HG03175 (cell line): Measurements from ENCODE around the gene ART3.
A peak's percentile ranks its signal among the peaks of the same experiment; 100 is the strongest.
"Not testable (repeated sequence)": the region's sequence is repeated elsewhere in the genome, so short reads cannot be mapped to it uniquely, and the experiment has no call there.

ENCODE experiments used
- ATAC-seq: cut with Tn5 transposase; IDR thresholded peaks from one replicate; pipeline ENCODE4 v1.9.1; 2021; ENCODE audit warnings: mild to moderate bottlenecking, moderate library complexity; ENCODE audit not compliant: unreplicated experiment

ART3 gene, protein sequence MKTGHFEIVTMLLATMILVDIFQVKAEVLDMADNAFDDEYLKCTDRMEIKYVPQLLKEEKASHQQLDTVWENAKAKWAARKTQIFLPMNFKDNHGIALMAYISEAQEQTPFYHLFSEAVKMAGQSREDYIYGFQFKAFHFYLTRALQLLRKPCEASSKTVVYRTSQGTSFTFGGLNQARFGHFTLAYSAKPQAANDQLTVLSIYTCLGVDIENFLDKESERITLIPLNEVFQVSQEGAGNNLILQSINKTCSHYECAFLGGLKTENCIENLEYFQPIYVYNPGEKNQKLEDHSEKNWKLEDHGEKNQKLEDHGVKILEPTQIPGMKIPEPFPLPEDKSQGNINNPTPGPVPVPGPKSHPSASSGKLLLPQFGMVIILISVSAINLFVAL

DNA sequence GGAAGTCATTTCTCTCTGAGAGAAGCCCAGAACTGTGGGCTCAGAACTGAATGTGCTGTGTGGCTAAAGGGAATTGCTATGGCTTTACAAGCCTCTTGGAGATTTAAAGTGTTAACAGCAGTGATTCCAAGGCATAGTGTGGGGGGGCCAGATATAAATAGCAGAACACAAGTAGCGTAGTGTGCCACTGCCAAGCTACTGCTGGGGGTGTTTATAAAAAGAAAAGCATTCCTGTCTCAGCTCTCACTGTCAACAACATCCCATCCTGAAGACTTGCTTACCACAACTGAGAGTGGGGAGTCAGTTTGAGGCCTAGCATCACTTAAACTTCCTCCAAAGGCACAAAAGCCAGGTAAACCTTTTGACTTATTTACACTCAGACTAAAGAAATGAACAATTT lies at the start of gene ART3:
TSS of gene ART3 (plus strand) at position 242 of the 400 bp plus-strand sequence. CDS start 1,181 bp downstream, outside the sequence.
- ATAC-seq: no peak

DNA sequence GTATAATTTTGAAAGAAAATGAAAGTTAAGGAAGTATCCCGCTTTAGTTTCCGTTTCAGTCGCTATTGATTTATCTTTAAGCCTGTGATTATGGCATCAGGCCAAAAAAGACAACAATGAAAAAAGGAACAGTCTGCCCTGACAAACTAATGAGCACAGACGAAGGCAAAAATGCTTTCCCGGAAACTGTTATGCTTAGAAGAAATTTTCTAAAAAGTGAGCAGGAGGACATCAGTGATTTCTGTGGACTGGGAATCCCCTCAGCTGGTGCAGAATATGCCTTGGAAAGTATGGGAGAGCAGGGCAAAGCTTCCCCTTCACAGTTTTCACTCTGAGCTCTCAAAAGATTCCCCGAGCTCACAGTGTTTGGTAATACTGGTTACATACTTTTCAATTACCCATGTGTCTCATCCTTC lies 46.2 kb upstream of the ART3 start:
- ATAC-seq: no peak

DNA sequence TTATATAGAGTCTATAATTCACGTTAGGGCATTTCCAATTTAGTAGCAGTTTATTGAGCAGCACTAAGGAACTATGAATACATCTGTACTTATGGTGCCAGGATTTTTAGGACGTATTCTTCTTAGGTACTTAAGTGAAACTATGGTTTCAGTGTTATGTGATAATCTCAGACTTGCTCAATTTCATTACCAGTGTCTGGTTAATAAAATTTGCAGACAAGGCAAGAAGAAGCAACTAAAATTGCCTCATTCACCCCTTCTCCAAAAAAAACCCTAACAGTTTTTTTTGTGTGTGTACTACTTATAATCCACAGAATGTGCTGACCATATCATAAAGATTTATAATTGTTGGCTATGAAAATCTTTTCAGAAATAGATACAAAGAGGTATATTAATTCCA lies 45.2 kb upstream of the ART3 start:
- ATAC-seq: no peak

DNA sequence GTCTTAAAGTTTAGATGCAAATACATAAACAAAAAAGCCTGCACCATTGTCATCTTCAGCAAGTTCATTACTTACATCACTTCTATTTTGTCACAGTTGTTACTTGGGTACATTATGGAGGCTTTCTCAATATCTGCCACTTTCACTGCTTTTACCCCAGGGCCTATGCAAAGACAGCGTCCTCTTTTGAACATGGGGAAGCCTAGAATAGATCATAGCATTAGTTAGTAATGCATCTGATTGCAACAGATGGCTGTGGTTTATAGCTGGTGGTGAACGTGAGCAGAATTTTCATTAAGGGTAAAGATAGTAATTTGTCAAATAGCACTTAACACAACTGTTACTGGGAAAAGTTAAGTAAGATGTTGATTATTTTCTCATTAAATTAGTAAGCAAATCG lies 39.4 kb upstream of the ART3 start:
- ATAC-seq: no peak

DNA sequence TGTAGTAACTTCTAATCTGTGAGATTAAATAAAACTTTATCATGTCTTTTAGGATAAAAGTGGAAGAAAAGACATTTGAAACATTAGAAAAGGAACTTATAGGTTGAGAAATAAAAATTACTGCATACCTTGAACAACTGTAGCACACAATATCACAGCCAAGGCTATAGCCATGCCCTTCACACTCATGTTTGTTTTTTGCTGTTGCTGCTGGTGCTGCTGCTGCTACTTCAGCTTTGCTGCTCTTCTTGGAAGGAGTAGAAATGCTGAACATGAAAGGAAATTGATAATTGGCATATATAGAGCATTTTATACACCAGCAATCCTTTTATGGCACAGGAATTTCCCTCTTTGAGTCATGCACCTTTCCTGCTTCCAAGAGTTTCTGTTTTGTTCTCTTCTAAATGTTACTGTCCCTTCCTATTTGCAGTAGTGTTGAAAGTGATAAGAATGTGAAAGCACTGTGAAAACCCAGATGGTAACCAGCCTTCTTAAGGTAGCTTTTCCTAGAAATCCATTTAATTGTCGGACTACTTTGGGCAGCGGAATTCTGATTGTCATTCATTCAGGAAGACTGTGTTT lies 38.6 kb upstream of the ART3 start, which contains the start of gene CXCL11:
TSS of gene CXCL11 (minus strand) at position 272 of the 582 bp plus-strand sequence. CDS start at position 189, 83 bp downstream.
- ATAC-seq: no peak

DNA sequence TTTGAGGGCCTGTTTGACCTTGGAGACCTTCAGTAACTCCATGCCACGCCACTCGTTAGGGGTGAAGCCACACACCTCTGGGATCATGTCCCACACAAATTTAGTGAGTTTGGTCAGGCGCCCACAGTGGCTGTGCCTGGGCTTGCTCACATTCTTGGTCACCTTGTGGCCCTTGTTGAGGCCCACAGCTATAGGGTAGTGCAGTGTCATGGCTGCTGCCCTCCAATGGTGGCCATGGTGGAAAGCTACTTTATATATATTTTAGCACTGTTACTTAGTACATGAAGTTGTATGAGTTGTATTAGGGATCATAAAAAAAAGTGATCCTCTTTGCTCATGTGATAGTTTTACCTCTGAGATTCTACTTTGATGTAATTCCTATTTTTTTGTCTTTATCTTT lies 37.7 kb upstream of the ART3 start:
- ATAC-seq: no peak

DNA sequence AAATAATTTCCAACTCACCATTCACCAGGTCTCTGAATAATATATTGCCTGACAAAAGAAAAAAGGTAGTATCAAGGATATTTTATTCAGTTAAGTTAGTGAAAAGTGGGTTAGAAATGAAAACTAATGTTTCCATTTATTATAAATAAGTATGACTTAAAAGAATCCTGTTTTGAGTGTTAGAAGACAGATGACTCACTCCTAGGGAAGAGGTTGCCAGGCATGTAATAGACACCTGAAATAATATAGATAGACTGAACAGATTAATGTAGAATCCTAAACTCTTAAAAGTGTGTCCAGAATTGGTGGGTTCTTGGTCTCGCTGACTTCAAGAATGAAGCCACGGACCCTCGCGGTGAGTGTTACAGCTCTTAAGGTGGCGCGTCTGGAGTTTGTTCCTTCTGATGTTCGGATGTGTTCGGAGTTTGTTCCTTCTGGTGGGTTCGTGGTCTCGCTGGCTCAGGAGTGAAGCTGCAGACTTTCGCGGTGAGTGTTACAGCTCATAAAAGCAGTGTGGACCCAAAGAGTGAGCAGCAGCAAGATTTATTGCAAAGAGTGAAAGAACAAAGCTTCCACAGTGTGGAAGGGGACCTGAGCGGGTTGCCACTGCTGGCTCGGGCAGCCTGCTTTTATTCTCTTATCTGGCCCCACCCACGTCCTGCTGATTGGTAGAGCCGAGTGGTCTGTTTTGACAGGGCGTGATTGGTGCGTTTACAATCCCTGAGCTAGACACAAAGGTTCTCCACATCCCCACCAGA lies 32.1 kb upstream of the ART3 start:
- not testable (repeated sequence) for ATAC-seq

DNA sequence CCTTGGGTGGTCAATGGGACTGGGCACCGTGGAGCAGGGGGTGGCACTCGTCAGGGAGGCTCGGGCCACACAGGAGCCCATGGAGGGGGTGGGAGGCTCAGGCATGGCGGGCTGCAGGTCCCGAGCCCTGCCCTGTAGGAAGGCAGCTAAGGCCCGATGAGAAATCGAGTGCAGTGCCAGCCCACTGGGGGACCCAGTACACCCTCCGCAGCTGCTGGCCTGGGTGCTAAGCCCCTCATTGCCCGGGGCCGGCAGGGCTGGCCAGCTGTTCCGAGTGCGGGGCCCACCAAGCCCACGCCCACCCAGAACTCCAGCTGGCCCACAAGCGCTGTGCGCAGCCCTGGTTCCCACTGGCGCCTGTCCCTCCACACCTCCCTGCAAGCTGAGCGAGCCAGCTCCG lies 31.2 kb upstream of the ART3 start:
- not testable (repeated sequence) for ATAC-seq

DNA sequence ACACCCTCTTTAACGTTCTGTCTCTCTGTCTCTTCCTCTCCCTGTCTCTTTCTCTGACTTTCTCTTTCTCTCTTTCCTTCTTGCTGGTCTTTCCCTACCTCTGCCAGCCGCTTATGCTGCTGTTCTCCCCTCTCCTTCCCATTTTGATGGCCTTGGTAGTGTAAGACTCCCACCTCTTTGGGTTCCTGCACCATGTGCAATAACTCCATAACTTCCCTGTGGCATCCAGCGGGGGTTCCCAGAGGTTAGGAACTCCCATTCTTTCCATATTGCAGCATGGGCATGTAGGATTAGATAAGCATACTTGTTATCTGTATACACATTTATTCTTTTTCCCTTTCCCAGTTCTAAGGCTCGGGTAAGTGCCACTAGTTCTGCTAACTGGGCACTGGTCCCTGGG lies 29.8 kb upstream of the ART3 start:
- ATAC-seq: not testable (repeated sequence)

DNA sequence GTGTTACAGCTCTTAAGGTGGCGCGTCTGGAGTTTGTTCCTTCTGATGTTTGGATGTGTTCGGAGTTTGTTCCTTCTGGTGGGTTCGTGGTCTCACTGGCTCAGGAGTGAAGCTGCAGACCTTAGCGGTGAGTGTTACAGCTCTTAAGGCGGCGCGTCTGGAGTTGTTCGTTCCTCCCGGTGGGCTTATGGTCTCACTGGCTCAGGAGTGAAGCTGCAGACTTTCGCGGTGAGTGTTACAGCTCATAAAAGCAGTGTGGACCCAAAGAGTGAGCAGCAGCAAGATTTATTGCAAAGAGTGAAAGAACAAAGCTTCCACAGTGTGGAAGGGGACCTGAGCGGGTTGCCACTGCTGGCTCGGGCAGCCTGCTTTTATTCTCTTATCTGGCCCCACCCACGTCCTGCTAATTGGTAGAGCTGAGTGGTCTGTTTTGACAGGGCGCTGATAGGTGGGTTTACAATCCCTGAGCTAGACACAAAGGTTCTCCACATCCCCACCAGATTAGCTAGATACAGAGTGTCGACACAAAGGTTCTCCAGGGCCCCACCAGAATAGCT lies 24.6 kb upstream of the ART3 start:
- not testable (repeated sequence) for ATAC-seq

DNA sequence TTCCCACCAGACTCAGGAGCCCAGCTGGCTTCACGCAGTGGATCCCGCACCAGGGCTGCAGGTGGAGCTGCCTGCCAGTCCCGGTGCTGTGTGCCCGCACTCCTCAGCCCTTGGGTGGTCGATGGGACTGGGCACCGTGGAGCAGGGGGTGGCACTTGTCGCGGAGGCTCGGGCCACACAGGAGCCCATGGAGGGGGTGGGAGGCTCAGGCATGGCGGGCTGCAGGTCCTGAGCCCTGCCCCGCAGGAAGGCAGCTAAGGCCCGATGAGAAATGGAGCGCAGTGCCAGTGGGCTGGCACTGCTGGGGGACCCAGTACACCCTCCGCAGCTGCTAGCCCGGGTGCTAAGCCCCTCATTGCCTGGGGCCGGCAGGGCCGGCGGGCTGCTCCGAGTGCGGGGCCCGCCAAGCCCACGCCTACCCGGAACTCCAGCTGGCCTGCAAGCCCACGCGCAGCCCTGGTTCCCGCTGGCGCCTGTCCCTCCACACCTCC lies 23.9 kb upstream of the ART3 start:
- ATAC-seq: not testable (repeated sequence)

DNA sequence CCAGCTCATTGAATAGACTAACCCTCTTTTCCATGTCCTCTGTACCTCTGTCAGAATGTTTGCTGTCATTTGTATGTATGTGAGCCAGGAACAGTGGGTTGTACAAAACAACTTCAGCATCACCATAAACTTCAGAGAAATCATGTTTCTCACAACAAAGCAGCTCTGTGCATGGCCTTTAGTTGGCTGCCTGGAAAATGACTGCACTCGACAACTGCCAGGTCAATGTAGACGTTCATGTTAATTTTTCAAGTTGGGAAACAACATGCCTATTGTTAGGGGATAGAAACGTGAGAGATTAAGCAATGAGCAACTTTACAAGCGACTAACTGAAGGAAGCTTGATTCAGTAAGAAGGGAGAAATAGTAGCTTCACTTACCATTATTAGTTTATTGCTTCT lies 20.8 kb upstream of the ART3 start:
- no peak for ATAC-seq

DNA sequence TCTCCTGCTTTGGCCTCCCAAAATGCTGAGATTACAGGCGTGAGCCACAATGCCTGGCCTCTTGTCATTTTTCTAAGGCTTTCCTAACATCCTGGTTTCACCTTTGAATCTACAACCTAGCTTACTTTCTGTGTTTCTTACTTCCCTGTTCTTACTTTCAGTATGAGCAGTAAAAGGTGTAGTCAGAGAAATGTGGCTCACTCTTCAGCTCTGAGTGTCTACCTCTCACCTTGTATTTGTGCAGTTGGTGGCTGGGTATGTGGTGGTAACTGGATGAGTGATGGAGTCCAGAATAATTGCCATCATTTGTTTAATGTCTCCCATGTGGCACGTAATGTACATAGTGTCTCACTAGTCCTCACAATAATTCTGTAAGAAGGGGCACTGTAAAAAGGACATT lies 19.5 kb upstream of the ART3 start:
- peak; percentile 98 for ATAC-seq

DNA sequence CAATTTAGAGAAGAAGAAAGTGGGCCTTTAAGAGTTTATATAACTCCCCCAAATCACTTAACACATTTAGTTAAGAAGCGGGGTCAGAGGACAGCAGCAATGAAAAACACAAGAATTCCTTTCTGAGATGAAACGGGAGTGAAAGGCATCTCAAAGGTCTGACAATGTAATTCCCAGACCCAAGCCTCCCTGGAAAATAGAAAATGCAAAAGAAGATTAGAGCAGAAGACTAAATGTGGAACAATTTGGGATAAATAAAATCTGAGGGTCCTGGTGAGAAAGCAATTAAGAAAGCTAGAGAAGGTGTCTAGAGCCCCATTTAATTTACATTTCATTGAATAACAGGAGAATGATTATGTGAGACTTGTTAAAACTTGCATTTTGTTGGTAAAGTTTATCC lies 19.1 kb upstream of the ART3 start:
- no peak for ATAC-seq

DNA sequence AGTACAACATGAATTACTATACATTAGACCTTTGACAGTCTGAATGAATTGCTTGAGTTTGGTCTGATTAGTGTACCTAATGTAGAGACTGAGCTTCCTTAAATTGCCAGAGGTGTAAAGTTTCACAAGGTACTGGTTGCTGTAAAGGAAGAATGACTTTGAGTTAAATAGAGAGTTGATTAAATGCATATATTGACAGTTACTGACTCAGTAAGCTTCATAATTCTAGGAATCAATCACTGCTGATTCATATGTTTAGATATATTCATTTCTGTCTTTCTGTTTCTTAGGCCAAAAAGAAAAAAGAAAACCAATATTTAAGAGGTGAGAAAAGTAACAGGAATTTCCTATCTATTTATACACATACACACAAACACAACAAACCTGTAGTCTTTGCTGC lies 16.2 kb upstream of the ART3 start:
- ATAC-seq: peak; percentile 40

DNA sequence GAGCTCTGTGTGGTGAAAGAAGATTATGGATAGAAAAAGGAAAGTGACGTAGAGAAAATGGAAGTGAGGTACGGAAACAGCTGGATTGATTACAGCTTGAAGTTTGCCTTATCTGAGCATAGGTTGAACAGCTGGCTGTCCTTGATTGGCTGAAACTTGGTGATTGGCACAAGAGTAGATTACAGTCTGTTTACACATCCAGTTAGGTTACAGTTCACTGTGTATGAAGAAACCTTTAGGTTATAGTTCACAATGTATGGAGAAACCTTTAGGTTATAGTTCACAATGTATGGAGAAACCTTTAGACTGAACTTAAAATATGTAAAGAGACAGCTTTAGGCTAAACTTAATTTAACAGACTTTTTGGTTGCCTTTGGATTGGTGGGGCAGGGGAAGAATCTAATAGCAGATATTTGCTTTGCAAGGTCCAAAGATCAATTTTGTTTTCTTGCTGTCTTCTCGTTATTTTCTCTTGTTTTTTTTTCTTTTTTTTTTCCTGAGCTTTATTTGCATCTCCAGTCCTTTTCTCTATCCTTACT lies 15.6 kb upstream of the ART3 start:
- no peak for ATAC-seq

DNA sequence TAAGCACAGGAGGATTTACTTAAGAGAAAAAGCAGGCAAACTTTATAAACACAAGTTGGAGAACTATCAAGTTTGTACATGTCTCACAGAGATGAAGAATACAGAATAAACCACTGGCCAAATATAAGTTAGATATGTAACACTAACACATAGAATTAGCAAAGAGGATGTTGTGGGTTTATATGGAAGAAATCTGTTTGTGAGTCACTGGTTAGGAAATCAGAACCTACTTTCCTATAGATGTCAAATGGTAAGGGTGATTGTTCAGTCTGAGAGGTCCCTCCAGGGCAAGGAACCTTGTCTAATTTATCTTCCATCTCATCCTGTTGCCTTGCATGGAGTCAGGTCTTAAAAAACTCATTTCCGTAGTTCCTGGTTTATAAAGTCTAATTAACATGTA lies 14.8 kb upstream of the ART3 start:
- no peak for ATAC-seq

DNA sequence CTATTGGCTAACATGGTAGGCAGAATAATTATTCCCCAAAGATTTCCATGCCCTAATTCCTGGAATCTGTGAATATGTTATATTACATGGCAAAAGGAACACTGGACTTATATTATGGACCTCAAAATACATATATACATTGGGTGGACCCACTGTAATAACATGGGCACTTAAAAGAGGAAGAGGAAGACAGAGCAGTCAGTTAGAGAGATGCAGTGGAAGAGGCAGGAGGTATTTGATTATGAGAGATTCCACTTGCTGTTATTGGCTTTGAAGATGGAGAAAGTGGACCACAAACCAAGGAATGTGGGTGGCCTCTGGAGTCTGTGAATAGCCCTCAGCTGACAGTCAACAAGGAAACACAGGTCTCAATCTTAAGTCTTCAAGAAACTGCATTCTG lies 14.0 kb upstream of the ART3 start:
- no peak for ATAC-seq

DNA sequence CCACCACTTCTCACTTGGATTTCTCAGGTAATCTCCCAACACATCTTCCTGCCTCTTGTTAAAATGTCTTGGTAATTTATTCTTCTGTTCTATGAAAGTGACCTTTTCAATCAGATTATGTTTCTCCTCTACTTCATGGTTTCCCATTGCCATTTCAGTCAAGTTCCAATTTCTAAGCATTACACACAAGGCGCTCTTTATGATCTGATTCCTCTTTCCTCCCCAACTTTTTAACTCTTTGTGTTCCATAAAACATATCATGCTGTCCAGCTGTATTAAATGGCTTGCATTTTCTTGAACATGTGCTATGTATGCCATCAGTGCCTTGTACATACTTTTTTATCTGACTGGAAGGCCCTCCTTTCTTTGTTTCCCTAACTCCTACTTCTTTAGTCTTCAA lies 13.1 kb upstream of the ART3 start:
- no peak for ATAC-seq

DNA sequence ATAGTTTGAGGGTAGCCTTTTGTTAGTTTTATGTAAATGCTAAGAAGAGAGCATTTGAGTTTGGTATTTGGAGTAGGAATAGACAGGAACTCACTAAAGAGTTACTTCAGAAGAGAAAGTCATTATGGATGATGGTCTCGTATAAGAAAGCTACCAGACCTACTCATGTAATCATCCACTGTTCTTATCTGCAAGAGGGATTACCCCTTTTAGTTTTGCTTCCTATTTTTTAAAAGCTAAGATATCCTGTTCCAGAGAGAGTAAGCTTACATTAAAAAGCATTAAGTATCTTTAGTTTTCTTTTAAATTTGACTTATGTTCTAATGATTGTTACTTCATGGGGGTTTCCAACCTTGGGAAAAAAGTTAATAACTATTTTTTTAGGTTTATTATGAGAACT lies 12.5 kb upstream of the ART3 start:
- peak; percentile 53 for ATAC-seq

DNA sequence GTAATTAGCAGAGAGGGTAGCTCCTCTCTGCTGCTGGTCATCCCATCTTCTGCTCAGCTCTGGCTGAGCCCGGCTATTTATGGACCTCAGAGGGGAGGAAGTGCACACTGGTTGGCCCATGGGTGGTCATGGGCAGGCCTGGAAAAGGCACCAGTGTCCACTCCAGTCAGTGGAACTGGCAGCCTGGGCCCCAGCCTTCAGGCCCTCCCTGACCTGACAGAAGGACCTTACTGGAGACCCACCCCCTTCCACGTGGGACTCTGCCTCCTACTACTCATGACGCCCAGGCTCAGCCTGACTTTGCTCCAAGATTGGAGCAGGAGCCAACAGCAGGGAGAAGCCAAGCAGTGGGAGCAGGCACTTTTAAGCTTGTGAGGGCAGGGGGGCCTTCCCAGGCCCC lies 8.0 kb upstream of the ART3 start:
- ATAC-seq: no peak
